HUES64 (cell line): Measurements from ENCODE around the gene PDZD2.
"Not testable (repeated sequence)": the region's sequence is repeated elsewhere in the genome, so short reads cannot be mapped to it uniquely, and the experiment has no call there.

Experiments
- H3K27ac ChIP-seq: 2 replicates; pipeline ENCODE4 v1.7.0; 2013; ENCODE audit warnings: low read depth, low read length, inconsistent platforms
- H3K27me3 ChIP-seq: 2 replicates; pipeline ENCODE4 v1.6.1; 2013; ENCODE audit warnings: mild to moderate bottlenecking, low read length; ENCODE audit not compliant: insufficient read depth
- H3K36me3 ChIP-seq: 2 replicates; pipeline ENCODE4 v1.6.1; 2013; ENCODE audit warnings: mild to moderate bottlenecking, low read length; ENCODE audit not compliant: insufficient read depth
- H3K4me1 ChIP-seq: 2 replicates; pipeline ENCODE4 v1.6.1; 2013; ENCODE audit warnings: mild to moderate bottlenecking, low read length, moderate library complexity; ENCODE audit not compliant: insufficient read depth
- H3K4me3 ChIP-seq: 2 replicates; pipeline ENCODE4 v1.5.1; 2013; ENCODE audit warnings: mild to moderate bottlenecking, low read length, moderate library complexity
- H3K9ac ChIP-seq: 2 replicates; pipeline ENCODE4 v1.6.1; 2013; ENCODE audit warnings: mild to moderate bottlenecking, low read depth, low read length
- H3K9me3 ChIP-seq: 2 replicates; pipeline ENCODE4 v1.6.1; 2013; ENCODE audit warnings: low read depth, low read length; ENCODE audit not compliant: insufficient read depth
- WGBS: fragments of 150-250, 120-280 bp; methylation state at CpG from one replicate; pipeline ENCODE4 v1.1.7; 2013; ENCODE audit warnings: missing lambda C conversion rate; 5-methylcytosine and 5-hydroxymethylcytosine counted together

PDZD2 gene

DNA sequence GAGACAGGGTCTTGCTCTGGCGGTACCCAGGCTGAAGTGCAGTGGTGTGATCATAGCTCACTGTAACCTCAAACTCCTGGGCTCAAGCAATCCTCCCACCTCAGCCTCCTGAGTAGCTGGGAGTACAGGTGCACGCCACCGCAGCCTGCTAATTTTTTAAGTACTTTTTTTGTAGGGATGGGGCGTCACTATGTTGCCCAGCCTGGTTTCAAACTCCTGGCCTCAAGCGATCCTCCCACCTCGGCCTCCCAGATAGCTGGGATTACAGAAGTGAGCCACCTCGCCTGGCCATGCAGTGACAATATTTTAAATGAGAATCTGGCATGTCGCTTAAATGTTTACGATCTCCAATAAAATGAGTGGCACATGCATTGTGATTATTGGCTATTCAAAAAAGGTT lies 376.3 kb downstream of the PDZD2 start:
- not testable (repeated sequence) for H3K27me3 ChIP-seq, H3K4me3 ChIP-seq, H3K27ac ChIP-seq, H3K36me3 ChIP-seq, H3K9ac ChIP-seq, H3K9me3 ChIP-seq
- 93% methylated on average over 9 of the region's 9 CpGs for WGBS
- H3K4me1 ChIP-seq, result peaks cover 48% of the 10 kb centered on the region

DNA sequence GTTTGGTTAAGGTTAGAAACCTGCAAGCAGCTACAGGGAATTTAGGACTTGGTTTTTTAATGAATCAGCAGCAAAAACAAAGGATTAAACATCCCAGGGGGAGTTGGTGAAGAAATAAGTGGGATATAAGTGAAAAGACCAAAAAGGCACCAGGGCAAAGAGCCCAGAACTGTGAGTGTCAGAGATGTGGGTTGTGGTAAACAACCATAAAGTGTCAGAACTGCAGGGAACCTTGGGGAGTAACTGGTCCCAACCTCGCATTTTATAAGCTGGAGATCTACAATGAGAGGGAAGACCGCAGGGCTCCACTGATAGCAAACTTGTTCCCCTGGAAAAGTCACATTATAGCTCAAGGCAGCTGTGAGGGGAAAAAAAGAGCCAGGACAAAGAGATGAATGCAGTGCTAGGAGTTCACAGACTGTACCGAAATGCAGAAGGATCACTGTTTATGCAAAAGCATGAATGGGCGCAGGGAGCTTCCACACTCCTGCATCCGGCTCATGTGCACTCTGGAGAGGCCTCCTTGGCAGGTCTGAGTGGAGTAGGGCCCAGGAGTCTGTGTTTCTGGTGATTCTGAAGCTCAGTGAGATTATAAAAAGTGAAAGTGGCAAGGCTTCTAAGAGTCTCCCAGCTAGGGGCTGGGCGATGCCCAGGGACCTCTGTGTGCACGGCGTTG lies 378.9 kb downstream of the PDZD2 start:
- no peaks in the 10 kb centered on the region for H3K36me3 ChIP-seq
- no peaks in the 10 kb centered on the region for H3K9me3 ChIP-seq
- H3K9ac ChIP-seq, result no peak overlapping the region
- H3K27me3 ChIP-seq, result no peaks in the 10 kb centered on the region
- no peak overlapping the region for H3K4me3 ChIP-seq
- no peak overlapping the region for H3K27ac ChIP-seq
- H3K4me1 ChIP-seq, result peaks cover 48% of the 10 kb centered on the region
- 72% methylated on average over 8 of the region's 8 CpGs for WGBS

DNA sequence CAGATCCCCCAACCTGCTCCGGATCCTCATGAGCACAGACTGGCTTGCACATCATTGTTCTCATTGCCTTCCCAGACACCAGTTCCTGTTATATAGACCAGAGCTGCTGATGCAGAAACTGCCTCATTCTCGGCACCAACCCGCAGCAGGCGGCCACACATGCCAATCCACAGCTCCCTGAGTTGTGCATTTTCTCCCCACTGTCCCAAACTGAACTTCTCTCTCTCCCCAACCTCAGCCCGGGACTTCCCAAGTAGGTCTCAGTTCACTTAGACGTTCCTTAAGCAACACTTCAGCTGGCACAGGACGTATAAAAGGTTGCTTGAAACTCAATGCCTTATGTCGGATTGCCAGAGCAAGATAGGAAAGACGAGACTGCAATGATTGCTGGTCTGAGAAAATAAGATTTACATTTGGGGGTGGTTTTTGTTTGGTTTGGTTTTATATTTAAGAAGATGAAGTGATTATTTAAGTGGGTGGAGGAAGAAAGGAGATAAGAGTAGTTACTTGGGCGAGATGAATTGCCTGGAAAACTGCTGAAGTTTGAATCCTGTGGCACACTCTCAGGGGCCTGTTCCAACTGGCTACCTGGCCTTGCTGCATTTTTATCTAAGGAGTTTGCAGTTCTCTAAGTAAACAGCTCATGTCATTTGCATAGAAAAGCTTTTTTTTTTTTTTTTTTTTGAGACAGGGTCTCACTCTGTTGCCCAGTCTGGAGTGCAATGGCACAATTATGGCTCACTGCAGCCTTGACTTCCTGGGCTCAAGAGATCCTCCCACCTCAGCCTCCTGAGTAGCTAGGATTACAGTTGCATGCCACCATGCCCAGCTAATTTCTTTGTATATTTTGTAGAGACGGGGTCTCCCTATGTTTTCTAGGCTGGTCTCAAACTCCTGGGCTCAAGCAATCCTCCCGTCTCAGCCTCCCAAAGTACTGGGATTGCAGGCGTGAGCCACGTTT lies 379.8 kb downstream of the PDZD2 start:
- no peaks in the 10 kb centered on the region for H3K9me3 ChIP-seq
- no peak overlapping the region for H3K4me3 ChIP-seq
- H3K9ac ChIP-seq, result no peak overlapping the region
- peaks cover 43% of the 10 kb centered on the region for H3K4me1 ChIP-seq
- no peaks in the 10 kb centered on the region for H3K36me3 ChIP-seq
- WGBS, result 87% methylated on average over 14 of the region's 14 CpGs
- no peak overlapping the region for H3K27ac ChIP-seq
- H3K27me3 ChIP-seq, result no peaks in the 10 kb centered on the region

DNA sequence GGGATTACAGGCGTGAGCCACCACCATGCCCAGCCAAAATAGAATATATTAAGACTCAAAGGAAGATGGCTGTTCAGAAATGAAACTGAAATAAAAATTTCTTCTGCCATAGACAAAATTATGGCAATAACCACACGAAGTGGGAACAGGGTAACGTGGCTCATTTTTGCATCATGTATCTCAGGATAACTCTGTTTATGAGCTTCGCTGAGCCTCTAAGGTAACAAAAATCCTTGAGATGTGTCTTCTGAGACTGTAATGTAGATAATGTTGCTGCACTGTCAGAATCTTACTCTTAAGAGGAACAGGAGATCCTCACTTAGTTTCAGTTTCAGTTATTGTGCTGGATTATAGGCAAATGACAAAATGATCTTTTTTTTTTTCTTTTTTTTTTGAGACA lies 381.3 kb downstream of the PDZD2 start:
- Histone ChIP-seq H3K9ac (no peak overlapping the region), H3K4me1 (peaks cover 34% of the 10 kb centered on the region), H3K27ac (no peak overlapping the region), H3K4me3 (no peak overlapping the region), H3K36me3 (no peaks in the 10 kb centered on the region), H3K9me3 (no peaks in the 10 kb centered on the region), H3K27me3 (no peaks in the 10 kb centered on the region)
- 97% methylated on average over 4 of the region's 4 CpGs for WGBS

DNA sequence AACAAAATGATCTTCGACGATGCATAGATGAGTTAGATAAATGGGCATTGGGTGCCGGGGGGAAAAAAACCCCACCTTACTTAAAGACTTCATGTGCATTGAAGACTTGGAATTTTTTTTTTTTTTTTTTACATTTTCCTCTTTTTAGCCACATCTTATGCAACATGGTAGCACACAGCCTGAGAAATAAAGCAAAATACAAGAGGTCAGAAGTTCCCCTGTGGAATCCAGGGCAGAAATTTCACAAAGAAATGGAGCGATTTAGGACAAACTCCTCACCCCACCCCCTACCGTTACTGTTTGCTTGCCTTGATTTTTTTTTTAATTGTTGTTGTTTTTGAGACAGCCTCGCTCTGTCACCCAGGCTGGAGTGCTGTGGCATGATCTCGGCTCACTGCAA lies 382.0 kb downstream of the PDZD2 start:
- H3K9ac ChIP-seq, result no peak overlapping the region
- H3K4me1 ChIP-seq, result peaks cover 28% of the 10 kb centered on the region
- H3K9me3 ChIP-seq, result no peaks in the 10 kb centered on the region
- WGBS, result 85% methylated on average over 6 of the region's 7 CpGs
- no peaks in the 10 kb centered on the region for H3K36me3 ChIP-seq
- H3K27ac ChIP-seq, result no peak overlapping the region
- H3K4me3 ChIP-seq, result no peak overlapping the region
- H3K27me3 ChIP-seq, result no peaks in the 10 kb centered on the region

DNA sequence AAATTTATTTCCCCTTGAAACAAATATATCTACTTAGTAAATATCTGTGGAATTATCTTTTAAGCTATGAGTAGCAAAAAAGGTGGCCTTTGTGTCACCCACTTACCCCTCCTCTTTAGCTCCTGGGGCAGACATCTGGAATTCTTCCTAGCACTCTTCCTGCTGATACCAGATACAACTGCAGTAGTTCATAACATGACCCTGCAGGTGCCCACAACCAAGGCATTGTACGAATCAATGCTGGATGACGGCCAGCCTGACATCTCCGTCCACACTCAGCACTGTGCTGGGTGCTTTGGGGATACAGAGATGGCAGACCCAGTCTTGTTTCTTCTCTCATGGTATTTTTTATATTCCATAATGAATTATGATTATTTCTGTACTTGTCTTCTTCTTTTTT lies 382.8 kb downstream of the PDZD2 start:
- Histone ChIP-seq H3K4me1 (peaks cover 20% of the 10 kb centered on the region), H3K9me3 (no peaks in the 10 kb centered on the region), H3K4me3 (no peak overlapping the region), H3K36me3 (no peaks in the 10 kb centered on the region), H3K27ac (no peak overlapping the region), H3K27me3 (no peaks in the 10 kb centered on the region), H3K9ac (no peak overlapping the region)
- WGBS, result 98% methylated on average over 3 of the region's 3 CpGs

DNA sequence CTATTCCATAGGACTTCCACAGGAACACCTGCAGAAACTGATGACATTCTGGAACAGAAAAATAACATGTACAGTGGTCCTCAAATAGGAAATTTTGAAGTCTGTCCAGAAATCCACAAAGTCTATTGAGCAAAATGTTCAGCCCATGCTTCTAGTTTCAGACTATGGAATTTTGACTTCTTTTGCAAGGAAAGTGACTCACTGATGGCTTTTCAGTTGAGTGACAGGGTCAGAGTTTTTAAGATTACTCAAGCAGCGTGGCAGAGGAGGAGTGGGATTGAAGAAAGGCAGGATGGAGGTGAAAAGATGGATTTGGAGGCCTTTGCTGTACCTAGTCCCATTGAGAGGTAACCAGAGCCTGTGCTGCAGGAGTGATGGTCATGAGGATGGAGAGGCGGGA lies 383.7 kb downstream of the PDZD2 start:
- H3K4me1 ChIP-seq, result peaks cover 18% of the 10 kb centered on the region
- WGBS, result 92% methylated on average over 2 of the region's 2 CpGs

DNA sequence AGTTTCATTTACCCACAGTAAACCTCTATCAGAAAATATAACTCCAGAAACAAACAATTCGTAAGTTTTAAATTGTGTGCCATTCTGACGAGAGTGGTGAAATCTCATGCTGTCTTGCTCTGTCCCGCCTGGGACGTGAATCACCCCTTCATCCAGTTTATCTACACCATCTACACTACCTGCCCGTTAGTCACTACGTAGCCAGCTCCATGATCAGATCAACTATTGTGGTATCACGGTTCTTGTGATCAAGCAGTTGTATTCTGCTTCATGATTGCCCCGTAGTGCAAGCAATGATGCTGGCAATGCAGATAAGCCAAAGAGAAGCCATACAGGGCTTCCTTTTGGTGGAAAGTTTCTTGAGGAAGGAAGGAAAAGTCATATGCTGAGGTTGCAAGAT lies 384.9 kb downstream of the PDZD2 start:
- Histone ChIP-seq H3K4me1 (peaks cover 14% of the 10 kb centered on the region), H3K27ac (no peak overlapping the region), H3K36me3 (no peaks in the 10 kb centered on the region), H3K4me3 (no peak overlapping the region), H3K9ac (no peak overlapping the region), H3K9me3 (no peaks in the 10 kb centered on the region), H3K27me3 (no peaks in the 10 kb centered on the region)
- WGBS, result 88% methylated on average over 8 of the region's 8 CpGs

More for the DNA sequence above, 383.7 kb downstream of the PDZD2 start:
- no peaks in the 10 kb centered on the region for H3K27me3 ChIP-seq
- H3K27ac ChIP-seq, result no peak overlapping the region
- H3K36me3 ChIP-seq, result no peaks in the 10 kb centered on the region
- no peak overlapping the region for H3K9ac ChIP-seq
- H3K9me3 ChIP-seq, result no peaks in the 10 kb centered on the region
- H3K4me3 ChIP-seq, result no peak overlapping the region

DNA sequence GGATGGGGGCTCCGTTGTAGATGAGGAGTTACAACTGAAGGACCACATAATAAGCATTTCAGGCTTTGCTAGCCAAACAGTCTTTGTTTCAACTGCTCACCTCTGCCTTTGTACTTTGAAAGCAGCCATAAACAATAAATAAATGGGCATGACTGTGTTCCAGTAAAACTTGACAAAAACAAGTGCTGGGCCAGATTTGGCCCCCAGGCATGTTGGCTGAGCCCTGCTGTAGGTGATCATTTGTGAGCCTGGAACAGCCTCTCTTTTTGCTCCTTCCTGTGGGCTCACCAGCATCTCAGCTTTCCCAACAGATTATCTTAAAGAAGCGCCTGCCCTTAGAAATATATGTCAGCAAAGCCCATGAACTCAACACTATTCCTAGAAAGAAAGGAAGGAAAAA lies 385.8 kb downstream of the PDZD2 start:
- Histone ChIP-seq H3K27me3 (no peaks in the 10 kb centered on the region), H3K27ac (no peak overlapping the region), H3K9me3 (no peaks in the 10 kb centered on the region), H3K9ac (no peak overlapping the region), H3K4me1 (peaks cover 14% of the 10 kb centered on the region), H3K36me3 (no peaks in the 10 kb centered on the region), H3K4me3 (no peak overlapping the region)
- WGBS, result 96% methylated on average over 2 of the region's 2 CpGs

DNA sequence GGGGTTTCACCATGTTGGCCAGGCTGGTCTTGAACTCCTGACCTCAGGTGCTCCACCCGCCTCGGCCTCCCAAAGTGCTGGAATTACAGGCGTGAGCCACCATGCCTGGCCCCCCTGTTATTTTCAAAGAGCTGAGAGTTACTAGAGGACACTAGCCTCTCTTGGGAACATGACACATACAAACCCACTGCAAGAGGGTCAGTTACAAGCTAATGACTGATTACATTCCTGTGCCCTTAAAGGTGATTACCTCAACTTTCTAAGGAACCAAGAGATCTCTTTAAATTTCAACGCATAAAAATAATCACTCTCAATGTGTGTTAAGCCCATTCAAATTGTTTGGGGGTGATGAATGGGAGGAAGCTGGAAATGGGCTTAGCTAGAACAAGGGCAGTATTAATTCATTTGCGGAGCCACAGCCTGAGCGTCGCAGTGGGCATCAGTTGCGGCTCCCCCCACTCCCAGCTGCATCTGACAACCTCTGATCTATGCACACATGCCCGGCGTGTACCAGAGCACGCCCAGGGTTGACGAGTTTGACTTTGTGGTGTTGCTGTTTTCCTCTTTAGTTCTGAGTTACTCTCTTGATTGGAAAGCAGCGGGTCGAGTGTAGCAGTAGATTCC lies 388.3 kb downstream of the PDZD2 start:
- Histone ChIP-seq H3K4me1 (peaks cover 26% of the 10 kb centered on the region), H3K9me3 (no peaks in the 10 kb centered on the region), H3K27me3 (no peaks in the 10 kb centered on the region), H3K27ac (peak overlapping the region; percentile 43), H3K4me3 (no peak overlapping the region), H3K9ac (peak overlapping the region; percentile 30; the same call in 1 of the 2 replicates), H3K36me3 (no peaks in the 10 kb centered on the region)
- 84% methylated on average over 13 of the region's 14 CpGs for WGBS
